ENCODE data around the gene ST6GAL1.

DNA sequence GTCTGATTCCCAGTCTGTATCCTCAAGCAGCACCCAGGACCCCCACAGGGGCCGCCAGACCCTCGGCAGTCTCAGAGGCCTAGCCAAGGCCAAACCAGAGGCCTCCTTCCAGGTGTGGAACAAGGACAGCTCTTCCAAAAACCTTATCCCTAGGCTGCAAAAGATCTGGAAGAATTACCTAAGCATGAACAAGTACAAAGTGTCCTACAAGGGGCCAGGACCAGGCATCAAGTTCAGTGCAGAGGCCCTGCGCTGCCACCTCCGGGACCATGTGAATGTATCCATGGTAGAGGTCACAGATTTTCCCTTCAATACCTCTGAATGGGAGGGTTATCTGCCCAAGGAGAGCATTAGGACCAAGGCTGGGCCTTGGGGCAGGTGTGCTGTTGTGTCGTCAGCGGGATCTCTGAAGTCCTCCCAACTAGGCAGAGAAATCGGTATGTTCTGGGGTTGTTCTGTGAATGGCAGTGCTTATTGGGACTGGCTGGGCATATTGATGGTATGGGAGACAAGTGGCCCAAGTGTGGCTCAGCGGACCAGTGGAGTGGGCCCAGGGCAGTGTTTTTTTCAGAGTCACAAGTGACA, 112.6 kb downstream of the ST6GAL1 start:
- TF ChIP-seq GATA2 (IDR thresholded peaks at IDR 0.05; ENCODE audit: low read depth, low read length) (no peak), GATA3 (IDR thresholded peaks at IDR 0.05; ENCODE audit: low read depth, low read length) (no peak)
